ENCODE measurements around the gene POLG2. TPM values are rescaled to one million over a fixed set of nuclear protein-coding genes. Genes with fewer than 3 reads are reported as not detected.
"Not testable (repeated sequence)": the region's sequence is repeated elsewhere in the genome, so short reads cannot be mapped to it uniquely, and the experiment has no call there.

The POLG2 gene
- total RNA-seq, 1 experiment from 2014 or later, result 51.5 TPM

GRCh38 chr17:64430036-64430435, 66.8 kb downstream of the POLG2 start:
- H3K79me2 ChIP-seq (ENCODE audit: insufficient read depth, low read length); ATAC-seq; H3K9me2 ChIP-seq (ENCODE audit: insufficient read depth); H3K4me2 ChIP-seq (ENCODE audit: low read length); H2AFZ ChIP-seq (ENCODE audit: low read depth, low read length, poor library complexity, severe bottlenecking); H3K4me3 ChIP-seq (replicated peaks in 1 of 2; ENCODE audit: low read depth in 1 of 2, low read length in 2 of 2); H3K9ac ChIP-seq (ENCODE audit: low read length); H3K9me3 ChIP-seq (ENCODE audit: control insufficient read depth in 1 of 2, insufficient read depth in 1 of 2, low read depth in 1 of 2, low read length in 2 of 2); H3K27ac ChIP-seq (ENCODE audit: low read depth, low read length); DNase-seq (ENCODE audit: low read depth, low spot score); RAD21 ChIA-PET (ENCODE audit: low non-redundant PET in 1 of 2, low total read pairs in 2 of 2, uncharacterized antibody in 2 of 2, unreplicated experiment in 2 of 2); intact Hi-C loops (cut with micrococcal nuclease); H3K4me1 ChIP-seq (ENCODE audit: control insufficient read depth in 1 of 2, insufficient read depth in 2 of 2, low read length in 2 of 2); H3K36me3 ChIP-seq (ENCODE audit: control insufficient read depth in 1 of 2, insufficient read depth in 2 of 2, low read length in 2 of 2); H3K27me3 ChIP-seq (ENCODE audit: insufficient read depth, low read length); H4K20me1 ChIP-seq (ENCODE audit: insufficient read depth); BruUV-seq (replicated peaks): not testable (repeated sequence)
- ChIA-PET CTCF (interaction anchor here (1.1 to 1.6 kb wide), 3 partner anchors 9 to 61 kb away, joined by 3 to 8 read pairs (median 4); partner anchors contain the start of gene MILR1), POLR2A (interaction anchor here (0.7 to 1.3 kb wide), 4 partner anchors 10 to 355 kb away, joined by 3 to 4 read pairs (median 4); partner anchors contain the start of genes CEP95 and DDX5)

GRCh38 chr17:64428406-64428805, 68.4 kb downstream of the POLG2 start:
- DNase-seq (ENCODE audit: low read depth, low spot score) (no peak), ATAC-seq (0 out of 2 replicates have a peak, but pooled peaks have one; percentile 38)
- no peaks in the 10 kb centered on the region for H4K20me1 ChIP-seq (ENCODE audit: insufficient read depth)
- TF ChIP-seq CEBPB (IDR thresholded peaks at IDR 0.05; ENCODE audit: low read depth) (no peak), RAD21 (IDR thresholded peaks at IDR 0.05; ENCODE audit: low read depth) (peak; percentile 27; the same call in 1 of the 2 replicates), FOSL1 (IDR thresholded peaks at IDR 0.05; ENCODE audit: low read depth) (no peak)
- H2AFZ ChIP-seq (ENCODE audit: low read depth, low read length, poor library complexity, severe bottlenecking), result no peak overlapping the region
- no peaks in the 10 kb centered on the region for H3K9me2 ChIP-seq (ENCODE audit: insufficient read depth)
- H3K9me3 ChIP-seq (ENCODE audit: control insufficient read depth in 1 of 2, insufficient read depth in 1 of 2, low read depth in 1 of 2, low read length in 2 of 2), result no peaks in the 10 kb centered on the region
- ChIA-PET RAD21 (ENCODE audit: low non-redundant PET in 1 of 2, low total read pairs in 2 of 2, uncharacterized antibody in 2 of 2, unreplicated experiment in 2 of 2) (no interaction called here), POLR2A (no interaction called here), CTCF (interaction anchor here (0.8 to 1.6 kb wide), 2 partner anchors 8 to 63 kb away, joined by 4 to 8 read pairs; no protein-coding TSS in a partner anchor)
- no peak overlapping the region for H3K4me2 ChIP-seq (ENCODE audit: low read length)
- no peaks in the 10 kb centered on the region for H3K27me3 ChIP-seq (ENCODE audit: insufficient read depth, low read length)
- BruUV-seq (replicated peaks), result no TSS peak
- no peak overlapping the region for H3K27ac ChIP-seq (ENCODE audit: low read depth, low read length)
- no peak overlapping the region for H3K9ac ChIP-seq (ENCODE audit: low read length)
- H3K79me2 ChIP-seq (ENCODE audit: insufficient read depth, low read length), result no peaks in the 10 kb centered on the region
- peaks cover 3 to 19% of the 10 kb centered on the region in 2 experiments; a peak in 2 of 4 replicates for H3K4me1 ChIP-seq (ENCODE audit: control insufficient read depth in 1 of 2, insufficient read depth in 2 of 2, low read length in 2 of 2)
- intact Hi-C loops (cut with micrococcal nuclease), result no loop called here
- no peaks in the 10 kb centered on the region for H3K36me3 ChIP-seq (ENCODE audit: control insufficient read depth in 1 of 2, insufficient read depth in 2 of 2, low read length in 2 of 2)
- H3K4me3 ChIP-seq (replicated peaks in 1 of 2; ENCODE audit: low read depth in 1 of 2, low read length in 2 of 2), result no peak overlapping the region

Small RNA genes lying within 50 kb of the gene (microRNA-seq; reads per million reads assigned to microRNA genes)
- 3.6 reads per million for gene MIR3064 (ENCODE audit: borderline number of aligned reads)
- gene MIR5047 (ENCODE audit: borderline number of aligned reads), result not detected

Other genes starting within 250 kb of the POLG2 start
- gene TEX2, start 233.8 kb downstream of the POLG2 start, total RNA-seq (2021; ENCODE audit: unreplicated experiment), result 24.6 TPM
- 0.42 TPM for gene PECAM1, start 106.2 kb downstream of the POLG2 start, total RNA-seq (2021; ENCODE audit: unreplicated experiment)
- gene MILR1, start 47.9 kb downstream of the POLG2 start, total RNA-seq (2021; ENCODE audit: unreplicated experiment), result 3.8 TPM
- gene DDX5, start 9.2 kb upstream of the POLG2 start, total RNA-seq (2021; ENCODE audit: unreplicated experiment), result 798 TPM
- gene CEP95, start 9.9 kb upstream of the POLG2 start, total RNA-seq (2021; ENCODE audit: unreplicated experiment), result 77.0 TPM
- 127 TPM for gene SMURF2, start 165.3 kb upstream of the POLG2 start, total RNA-seq (2021; ENCODE audit: unreplicated experiment)